Testis (tissue), 2 donors: ENCODE results near the gene PTPRN2.

Experiments used
- POLR2A ChIP-seq: fragments of 450-650 bp; IDR thresholded peaks from one replicate; pipeline ENCODE4 v1.6.1; 2017; ENCODE audit warnings: antibody characterized with exemption, mild to moderate bottlenecking, moderate library complexity
- TF ChIP-seq, protein P1 (sequence below), 3 experiments: fragments of 450-650 bp in 2 of 3; fragments of 200-600 bp in 1 of 3; sonication (generic) in 1 of 3; IDR thresholded peaks; one replicate each; pipeline ENCODE4 v1.5.1; 2016 to 2019; ENCODE audit warnings: antibody characterized with exemption in 3 of 3, mild to moderate bottlenecking in 2 of 3, moderate library complexity in 1 of 3

DNA sequence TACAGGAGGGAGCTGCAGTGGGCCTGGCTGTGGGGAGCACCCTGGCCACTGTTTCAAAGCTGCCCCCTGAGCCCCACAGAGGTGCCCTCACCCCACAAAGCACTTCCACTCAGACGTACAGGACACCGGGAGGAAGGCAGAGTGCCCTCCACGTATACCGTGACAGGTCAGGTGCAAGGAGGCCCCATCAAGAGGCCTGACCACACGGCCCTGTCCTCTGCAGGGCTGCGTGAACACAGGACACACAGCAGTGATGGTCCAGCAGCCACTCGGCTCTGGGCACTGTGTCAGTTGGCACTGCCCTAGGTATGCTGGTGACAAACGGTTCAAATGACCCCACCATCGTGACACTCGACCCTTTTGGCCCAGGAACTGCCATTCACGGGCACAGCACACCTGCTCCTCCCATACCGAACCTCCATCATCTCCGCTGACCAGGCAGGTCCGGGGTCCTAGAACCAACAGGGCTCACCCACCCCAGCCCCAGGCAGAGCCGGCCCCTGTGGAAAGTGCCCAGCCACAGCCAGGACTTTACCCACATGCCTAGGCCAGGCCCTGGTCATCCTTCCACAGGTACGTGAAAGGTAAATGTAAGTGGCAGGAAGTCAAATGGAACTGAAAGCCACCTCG, 560.9 kb downstream of the PTPRN2 start:
- TF ChIP-seq, protein P1, sequence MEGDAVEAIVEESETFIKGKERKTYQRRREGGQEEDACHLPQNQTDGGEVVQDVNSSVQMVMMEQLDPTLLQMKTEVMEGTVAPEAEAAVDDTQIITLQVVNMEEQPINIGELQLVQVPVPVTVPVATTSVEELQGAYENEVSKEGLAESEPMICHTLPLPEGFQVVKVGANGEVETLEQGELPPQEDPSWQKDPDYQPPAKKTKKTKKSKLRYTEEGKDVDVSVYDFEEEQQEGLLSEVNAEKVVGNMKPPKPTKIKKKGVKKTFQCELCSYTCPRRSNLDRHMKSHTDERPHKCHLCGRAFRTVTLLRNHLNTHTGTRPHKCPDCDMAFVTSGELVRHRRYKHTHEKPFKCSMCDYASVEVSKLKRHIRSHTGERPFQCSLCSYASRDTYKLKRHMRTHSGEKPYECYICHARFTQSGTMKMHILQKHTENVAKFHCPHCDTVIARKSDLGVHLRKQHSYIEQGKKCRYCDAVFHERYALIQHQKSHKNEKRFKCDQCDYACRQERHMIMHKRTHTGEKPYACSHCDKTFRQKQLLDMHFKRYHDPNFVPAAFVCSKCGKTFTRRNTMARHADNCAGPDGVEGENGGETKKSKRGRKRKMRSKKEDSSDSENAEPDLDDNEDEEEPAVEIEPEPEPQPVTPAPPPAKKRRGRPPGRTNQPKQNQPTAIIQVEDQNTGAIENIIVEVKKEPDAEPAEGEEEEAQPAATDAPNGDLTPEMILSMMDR (IDR thresholded peaks at IDR 0.05): no peak
- no peak for TF ChIP-seq POLR2A
